HG02798 (cell line): ENCODE results near the gene SLC13A2.

Experiments used
- ATAC-seq: cut with Tn5 transposase; IDR thresholded peaks from one replicate; pipeline ENCODE4 v1.9.1; 2021; ENCODE audit warnings: mild to moderate bottlenecking; ENCODE audit not compliant: unreplicated experiment, poor library complexity

The SLC13A2 gene

DNA sequence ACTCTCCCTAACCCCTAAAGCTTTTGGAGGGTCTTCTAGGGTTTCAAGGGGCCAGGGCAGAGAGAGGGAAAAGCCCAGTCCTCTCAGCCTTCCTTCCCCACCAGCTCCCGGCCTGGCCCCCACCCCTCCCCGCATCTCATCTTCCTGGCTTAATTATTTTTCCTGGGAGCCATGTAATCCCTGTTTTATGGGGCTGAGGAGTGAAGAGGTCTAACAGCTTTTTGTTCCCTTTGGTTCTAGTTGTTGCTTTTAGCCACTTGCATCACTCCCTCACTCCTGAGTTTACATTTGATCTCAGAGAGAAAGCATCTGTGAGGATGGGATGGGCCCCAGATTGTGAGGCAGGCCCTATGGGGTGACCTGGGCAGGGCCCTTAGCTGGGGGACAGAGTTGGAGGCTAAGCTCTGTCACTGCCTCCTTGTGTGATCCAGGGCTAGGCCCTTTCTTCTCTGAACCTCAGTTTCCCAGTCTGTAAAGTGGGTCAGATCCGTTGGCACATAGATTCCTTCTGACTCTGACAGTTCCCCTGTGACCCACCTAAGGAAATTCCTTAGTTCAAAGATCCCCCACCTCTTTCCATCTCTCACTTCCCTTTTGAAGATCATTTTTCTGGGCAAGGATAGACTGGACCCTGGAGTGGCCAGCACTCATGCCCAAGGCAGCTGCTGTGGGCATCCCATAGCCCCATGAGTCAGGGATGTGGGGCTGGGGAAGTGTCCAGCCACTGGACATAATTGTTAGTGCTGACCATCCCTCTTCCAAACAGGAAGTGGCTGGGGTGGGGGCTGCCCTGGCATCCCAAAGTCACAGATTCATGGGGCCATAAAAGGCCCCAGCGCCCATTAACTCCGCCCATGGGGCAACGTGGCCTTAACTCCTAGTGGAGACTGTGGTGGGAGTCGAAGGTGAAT, 58.9 kb downstream of the SLC13A2 start:
- no peak for ATAC-seq

DNA sequence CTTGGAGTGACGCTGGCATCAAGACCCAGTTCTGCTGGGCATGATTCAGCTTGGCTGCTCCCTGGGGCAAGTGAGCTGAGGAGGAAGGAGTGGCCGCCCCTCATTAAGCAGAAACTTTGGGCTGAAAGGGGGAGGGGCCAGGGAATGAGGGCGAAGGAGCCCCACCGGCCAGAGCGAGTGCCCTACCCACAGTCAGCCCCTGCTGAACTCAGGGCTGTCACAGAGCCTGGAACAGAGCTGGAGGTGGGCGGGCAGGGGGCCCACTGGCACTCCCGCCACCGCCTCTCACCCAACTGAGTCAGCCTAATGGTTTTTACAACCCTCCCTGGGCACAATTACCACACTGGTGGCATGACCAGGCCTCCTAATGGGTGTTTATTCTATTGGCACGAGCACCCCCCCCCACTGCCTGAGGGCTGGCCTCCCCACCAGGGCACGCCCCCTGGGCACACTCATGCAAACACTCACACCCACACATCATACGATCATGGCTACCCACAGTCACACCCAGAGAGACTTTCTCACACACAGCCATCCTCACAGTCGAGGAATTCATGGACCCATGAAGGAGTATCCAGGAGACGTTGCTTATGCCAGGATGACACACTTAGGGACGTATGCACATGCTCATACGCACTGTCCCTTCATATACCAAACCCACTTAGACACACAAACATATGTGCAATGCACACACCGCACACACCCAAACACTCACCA, 59.8 kb downstream of the SLC13A2 start:
- no peak for ATAC-seq

DNA sequence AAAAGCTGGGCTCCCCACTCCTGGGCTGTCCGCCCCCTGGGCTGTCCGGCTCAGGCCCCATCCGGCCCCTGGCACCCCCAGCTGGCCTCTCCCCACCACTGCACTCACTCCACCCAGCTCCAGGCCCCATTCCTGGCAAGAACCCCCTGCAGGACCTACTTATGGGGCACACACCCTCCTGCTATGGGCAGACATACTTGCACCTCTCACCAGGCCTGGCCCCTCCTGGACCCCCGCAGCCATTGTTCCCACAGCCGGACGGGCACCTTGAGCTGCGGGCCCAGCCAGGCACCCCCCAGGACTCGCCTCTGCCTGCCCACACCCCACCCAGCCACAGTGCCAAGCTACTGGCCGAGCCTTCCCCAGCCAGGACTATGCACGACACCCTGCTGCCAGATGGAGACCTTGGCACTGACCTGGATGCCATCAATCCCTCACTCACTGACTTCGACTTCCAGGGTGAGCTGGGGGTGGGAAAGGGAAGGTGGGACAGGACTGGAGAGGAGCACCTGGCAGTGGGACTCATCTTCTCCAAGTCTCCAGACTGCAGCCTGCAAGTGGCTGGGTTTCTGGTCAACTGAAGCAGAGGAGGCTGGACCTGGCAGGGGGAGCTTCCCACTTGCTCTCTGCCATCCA, 61.4 kb downstream of the SLC13A2 start:
- no peak for ATAC-seq

DNA sequence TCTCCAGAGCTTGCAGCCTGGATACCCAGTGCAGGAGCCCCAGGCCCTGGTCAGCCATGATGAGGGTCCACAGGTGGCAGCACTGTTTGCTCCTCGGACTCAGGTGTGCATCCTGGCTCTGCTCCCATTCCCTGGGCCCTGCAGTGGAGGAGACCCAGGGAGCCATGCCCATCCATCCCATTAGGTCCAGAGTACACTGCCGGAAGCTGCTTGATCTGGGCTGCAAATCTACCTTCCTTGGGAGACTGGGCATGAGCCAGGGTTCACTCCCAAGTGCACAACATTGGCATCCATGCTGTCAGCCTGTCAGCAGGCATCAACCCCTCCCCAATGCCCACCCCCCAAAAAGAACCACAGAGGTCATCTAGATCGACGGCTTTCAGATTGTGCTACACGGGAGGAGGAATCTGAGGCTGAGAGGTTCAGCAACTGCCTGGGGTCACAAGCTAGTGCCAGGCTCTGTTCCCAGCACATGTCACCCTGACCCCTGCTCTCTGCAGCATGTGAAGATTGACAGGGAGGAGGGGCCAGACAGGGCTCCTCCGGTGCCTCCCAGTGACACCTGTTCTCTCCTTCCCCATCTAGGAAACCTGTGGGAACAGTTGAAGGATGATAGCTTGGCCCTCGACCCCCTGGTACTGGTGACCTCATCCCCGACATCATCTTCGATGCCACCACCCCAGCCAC, 63.2 kb downstream of the SLC13A2 start:
- no peak for ATAC-seq

DNA sequence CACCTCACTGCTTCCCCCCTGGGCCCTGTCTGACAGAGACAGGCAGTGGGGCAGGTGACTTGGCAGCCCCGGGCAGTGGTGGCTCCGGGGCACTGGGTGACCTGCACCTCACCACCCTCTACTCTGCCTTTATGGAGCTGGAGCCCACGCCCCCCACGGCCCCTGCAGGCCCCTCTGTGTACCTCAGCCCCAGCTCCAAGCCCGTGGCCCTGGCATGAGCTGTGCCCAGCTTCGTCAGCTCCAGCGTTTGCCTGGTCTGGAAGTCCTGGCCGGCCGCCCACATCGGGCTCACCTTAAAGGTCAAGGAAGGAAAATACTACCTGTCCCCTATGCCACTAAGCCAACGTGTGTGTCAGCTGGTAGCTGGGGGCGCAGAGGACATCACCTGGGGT, 63.8 kb downstream of the SLC13A2 start:
- no peak for ATAC-seq

DNA sequence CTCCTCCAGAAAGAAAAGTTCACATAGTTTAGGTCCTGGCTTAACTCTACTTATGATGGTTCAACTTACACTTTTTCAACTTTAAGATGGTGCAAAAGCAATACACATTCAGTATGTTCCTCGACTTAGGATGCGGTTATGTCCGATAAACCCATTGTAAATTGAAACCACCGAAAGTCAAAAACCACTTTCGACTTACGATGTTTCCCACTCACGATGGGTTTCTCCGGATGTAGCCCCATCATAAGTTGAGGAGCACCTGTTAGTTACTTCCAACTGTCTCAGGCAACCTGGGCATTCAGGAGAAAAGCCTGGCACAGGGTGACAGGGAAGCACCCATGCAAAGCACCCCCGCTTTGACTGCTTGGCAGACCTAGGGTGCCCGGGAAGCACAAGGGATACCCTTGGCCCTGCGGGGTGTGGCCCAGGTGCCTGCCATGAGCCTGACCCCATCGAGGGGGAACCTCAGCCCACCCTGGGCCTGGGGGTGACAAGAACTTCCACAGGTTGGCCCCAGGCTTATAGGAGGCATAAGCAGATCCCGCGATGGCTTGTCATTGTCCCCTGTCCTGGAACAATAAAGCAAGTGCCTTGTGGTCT, 65.0 kb downstream of the SLC13A2 start:
- no peak for ATAC-seq

DNA sequence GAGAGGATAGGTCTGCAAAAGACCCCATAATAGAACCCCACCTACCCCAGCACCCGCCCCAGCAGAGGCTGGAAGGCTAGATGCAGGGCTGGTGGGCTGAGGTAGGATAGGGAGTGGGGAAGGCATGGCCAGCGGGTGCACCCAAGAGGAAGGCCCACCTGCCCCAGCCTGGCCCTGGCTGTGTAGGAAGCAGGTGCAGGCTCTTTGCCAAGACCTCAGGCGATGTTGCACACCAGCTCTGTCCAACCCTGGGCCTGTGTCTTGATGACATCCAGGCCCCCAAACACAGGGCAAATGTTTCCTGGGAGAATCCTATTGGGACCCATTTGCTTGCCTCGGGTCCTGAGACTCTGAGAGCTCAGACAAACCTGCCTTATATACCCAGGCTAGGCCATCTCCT, 66.8 kb downstream of the SLC13A2 start:
- no peak for ATAC-seq

DNA sequence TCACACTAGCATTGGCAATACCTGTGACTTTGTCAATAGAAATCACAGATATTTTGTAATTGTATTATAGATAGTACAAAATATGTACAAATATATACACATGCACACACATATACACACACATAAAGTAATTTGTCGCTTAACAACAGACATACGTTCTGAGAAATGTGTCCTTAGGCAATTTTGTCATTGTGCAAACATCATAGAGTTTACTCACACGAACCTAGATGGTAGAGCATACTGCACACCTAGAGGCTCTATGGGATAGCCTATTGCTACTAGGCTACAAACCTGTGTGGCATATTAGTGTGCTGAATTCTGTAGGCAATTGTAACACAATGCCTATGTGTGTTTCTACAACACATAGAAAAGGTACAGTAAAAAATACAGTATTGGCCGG, 68.0 kb downstream of the SLC13A2 start:
- no peak for ATAC-seq

DNA sequence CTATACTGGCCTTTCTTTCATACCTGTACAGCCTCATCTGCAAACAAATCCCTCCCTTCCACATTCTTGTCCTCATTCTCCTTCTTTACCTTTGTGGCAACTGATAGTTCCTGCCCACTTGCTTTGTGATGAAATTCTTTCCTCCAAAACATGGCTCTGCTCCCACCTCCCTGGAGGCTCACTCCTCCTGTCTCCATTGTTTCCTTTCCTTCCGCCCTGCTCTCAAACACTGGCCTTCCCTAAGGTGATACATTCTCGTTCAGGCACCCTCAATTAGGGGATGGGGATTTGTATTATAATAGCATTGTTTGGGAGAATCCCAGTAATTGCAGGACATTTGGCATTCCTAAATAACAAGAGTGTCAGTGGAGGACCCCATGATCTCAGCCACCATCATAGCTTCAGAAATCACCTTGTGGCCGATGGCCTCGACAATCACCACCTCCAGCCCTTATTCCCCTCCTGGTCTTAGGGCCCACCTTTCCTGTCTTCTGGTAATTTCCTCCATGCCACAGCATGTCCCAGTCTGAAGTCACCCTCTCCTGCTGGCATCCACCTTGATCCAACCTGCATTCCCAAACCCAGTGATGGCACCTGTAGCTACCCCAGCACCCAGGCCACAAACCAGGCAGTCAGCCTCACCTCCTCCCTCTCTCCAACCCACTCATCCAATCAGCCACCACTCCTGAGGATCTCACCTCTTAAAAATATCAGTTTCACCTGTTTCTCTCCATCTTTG, 71.1 kb downstream of the SLC13A2 start:
- ATAC-seq: no peak

DNA sequence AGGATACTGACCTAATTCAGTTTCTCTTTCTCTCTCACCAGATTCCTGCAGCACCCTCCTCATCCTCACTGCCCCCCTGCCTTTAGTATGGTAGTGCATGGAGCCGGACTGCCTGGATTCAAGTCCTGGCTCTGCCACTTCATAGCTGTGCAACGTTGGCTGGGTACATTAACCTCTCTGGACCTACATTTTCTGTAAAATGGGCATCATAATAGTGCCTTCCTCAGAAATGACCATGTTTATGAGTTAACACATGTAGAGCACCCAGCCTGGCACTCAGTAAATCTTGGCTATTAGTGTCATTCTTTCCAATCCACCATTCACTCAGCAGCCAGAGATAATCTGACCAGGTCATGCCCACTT, 71.7 kb downstream of the SLC13A2 start:
- no peak for ATAC-seq

DNA sequence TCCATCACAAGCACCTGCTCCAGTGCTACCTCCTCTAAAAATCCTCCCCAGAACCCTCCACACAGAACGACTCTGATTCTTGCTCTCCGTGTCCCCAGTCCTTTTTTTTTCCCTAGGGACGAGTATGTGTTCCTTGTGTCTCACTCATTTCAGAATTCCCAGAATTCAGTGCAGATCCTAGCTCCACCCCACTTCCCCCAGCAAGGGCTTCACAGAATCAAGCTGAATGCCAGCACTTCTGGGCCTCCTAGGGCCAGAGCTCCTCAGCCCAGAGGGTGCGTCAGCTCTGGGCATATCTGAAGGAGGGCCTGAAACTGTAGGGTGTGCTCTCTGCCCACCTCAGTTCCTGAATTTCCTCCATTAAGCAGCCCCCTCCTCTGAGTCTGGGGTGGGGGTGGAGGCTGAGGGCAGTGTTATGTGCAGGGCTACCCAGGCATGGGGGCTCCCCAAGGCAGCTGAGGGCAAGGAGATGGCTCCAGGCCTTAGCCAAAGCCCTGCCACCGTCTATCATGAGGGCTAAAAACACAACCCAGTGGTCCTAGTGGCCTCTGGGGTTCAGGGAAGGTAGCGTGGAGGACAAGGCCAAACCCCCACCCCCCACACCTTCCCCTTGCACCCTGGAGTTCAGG, 72.5 kb downstream of the SLC13A2 start:
- ATAC-seq: no peak

DNA sequence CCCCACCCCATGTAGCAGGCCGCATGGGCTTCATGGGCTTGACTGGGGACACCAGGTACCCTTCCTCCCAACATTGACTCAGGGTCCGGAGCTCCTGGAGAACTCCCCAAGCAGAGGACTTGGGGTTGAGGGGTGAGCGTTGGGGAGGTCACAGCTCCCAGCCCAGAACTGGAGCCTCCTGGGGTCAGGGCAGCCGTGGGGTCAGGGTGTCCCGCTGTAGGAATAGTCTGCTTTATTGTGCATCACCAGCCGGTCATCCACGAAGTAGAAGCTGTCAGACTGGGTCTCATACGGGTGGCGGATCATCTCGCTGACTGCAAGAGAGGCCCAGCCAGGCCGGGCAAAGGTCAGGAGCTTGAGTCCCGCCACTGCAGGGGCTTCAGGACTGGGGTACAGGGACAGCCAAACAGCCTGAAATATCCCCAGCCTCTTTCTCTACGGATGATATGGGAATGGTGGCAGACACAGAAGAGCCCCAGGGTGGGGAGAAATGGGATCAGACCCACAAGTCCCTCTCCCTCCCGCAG, 73.7 kb downstream of the SLC13A2 start:
- ATAC-seq: no peak
